Upper lobe of left lung (tissue), 4 donors: ENCODE data around the gene FMOD.

Source experiments
- POLR2A ChIP-seq, 4 donors: fragments of 450-650 bp; IDR thresholded peaks; one replicate each; pipeline ENCODE4 v1.5.1; 2016 to 2017; ENCODE audit warnings: antibody characterized with exemption in 4 of 4, mild to moderate bottlenecking in 2 of 4
- POLR2AphosphoS5 ChIP-seq, 2 donors: sonication (generic); formaldehyde crosslinking; IDR thresholded peaks; one replicate each; pipeline ENCODE4 v1.5.1; 2017; ENCODE audit warnings: antibody characterized with exemption in 2 of 2
- TF ChIP-seq, protein P1 (sequence below), 6 experiments: fragments of 450-650 bp in 4 of 6; fragments of 200-600 bp in 2 of 6; sonication (generic) in 2 of 6; IDR thresholded peaks; one replicate each; pipeline ENCODE4 v1.5.1; 2016 to 2019; ENCODE audit warnings: antibody characterized with exemption in 6 of 6

DNA sequence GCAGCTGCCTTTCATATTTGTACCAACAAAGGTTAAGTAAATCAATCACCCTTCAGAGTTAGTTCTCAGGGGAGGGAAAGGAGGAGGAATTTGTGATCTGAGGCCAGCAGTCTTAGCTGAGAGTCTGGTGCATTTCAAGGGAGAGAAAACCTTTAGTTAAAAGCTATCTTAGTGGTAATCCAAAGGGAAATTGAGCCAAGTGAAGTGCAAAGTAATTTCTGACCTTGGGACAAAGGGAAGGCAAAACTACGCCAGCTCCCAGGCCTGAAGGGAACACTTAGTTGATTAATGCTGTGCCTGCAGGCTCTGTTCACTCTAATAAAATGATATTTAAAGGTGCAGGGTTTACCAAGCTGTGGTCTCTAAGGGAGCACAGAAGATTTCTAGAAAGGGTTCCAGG, 23.1 kb upstream of the FMOD start:
- TF ChIP-seq, protein P1, sequence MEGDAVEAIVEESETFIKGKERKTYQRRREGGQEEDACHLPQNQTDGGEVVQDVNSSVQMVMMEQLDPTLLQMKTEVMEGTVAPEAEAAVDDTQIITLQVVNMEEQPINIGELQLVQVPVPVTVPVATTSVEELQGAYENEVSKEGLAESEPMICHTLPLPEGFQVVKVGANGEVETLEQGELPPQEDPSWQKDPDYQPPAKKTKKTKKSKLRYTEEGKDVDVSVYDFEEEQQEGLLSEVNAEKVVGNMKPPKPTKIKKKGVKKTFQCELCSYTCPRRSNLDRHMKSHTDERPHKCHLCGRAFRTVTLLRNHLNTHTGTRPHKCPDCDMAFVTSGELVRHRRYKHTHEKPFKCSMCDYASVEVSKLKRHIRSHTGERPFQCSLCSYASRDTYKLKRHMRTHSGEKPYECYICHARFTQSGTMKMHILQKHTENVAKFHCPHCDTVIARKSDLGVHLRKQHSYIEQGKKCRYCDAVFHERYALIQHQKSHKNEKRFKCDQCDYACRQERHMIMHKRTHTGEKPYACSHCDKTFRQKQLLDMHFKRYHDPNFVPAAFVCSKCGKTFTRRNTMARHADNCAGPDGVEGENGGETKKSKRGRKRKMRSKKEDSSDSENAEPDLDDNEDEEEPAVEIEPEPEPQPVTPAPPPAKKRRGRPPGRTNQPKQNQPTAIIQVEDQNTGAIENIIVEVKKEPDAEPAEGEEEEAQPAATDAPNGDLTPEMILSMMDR (IDR thresholded peaks at IDR 0.05): no peak
- TF ChIP-seq POLR2AphosphoS5 (IDR thresholded peaks at IDR 0.05) (no peak), POLR2A (IDR thresholded peaks at IDR 0.05) (no peak)
